Measurements from ENCODE around the gene GABRR2. TPM values are rescaled to one million over a fixed set of nuclear protein-coding genes. Genes with fewer than 3 reads are reported as not detected.

GABRR2 gene
- total and polyA plus RNA-seq, 4 donors, result 0.10 to 1.7 (median 0.35) TPM

GRCh38 chr6:89302936-89303335 is 12.2 kb downstream of the GABRR2 start:
- WGBS, result 92% methylated on average over 10 of the region's 10 CpGs
- H3K27me3 ChIP-seq (ENCODE audit: control insufficient read depth in 4 of 4, insufficient read depth in 4 of 4, low read length in 3 of 4), result no peaks in the 10 kb centered on the region
- H3K9ac ChIP-seq (ENCODE audit: low read depth in 1 of 2, low read length in 2 of 2), result no peak overlapping the region
- TF ChIP-seq HNF4G (IDR thresholded peaks at IDR 0.05) (no peak), GABPA (IDR thresholded peaks at IDR 0.05 in 1 of 2, conservative IDR thresholded peaks at IDR 0.05 in 1 of 2) (no peak), RAD21 (IDR thresholded peaks at IDR 0.05) (no peak)
- TF ChIP-seq, protein P1, sequence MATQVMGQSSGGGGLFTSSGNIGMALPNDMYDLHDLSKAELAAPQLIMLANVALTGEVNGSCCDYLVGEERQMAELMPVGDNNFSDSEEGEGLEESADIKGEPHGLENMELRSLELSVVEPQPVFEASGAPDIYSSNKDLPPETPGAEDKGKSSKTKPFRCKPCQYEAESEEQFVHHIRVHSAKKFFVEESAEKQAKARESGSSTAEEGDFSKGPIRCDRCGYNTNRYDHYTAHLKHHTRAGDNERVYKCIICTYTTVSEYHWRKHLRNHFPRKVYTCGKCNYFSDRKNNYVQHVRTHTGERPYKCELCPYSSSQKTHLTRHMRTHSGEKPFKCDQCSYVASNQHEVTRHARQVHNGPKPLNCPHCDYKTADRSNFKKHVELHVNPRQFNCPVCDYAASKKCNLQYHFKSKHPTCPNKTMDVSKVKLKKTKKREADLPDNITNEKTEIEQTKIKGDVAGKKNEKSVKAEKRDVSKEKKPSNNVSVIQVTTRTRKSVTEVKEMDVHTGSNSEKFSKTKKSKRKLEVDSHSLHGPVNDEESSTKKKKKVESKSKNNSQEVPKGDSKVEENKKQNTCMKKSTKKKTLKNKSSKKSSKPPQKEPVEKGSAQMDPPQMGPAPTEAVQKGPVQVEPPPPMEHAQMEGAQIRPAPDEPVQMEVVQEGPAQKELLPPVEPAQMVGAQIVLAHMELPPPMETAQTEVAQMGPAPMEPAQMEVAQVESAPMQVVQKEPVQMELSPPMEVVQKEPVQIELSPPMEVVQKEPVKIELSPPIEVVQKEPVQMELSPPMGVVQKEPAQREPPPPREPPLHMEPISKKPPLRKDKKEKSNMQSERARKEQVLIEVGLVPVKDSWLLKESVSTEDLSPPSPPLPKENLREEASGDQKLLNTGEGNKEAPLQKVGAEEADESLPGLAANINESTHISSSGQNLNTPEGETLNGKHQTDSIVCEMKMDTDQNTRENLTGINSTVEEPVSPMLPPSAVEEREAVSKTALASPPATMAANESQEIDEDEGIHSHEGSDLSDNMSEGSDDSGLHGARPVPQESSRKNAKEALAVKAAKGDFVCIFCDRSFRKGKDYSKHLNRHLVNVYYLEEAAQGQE (IDR thresholded peaks at IDR 0.05), result no peak
- no peaks in the 10 kb centered on the region for H3K9me3 ChIP-seq (ENCODE audit: control insufficient read depth in 4 of 4, low read length in 3 of 4)
- H3K4me1 ChIP-seq (ENCODE audit: control insufficient read depth in 4 of 4, insufficient read depth in 4 of 4, low read length in 3 of 4), result no peaks in the 10 kb centered on the region
- no peak overlapping the region for H3K27ac ChIP-seq (ENCODE audit: low read depth in 1 of 2, low read length in 2 of 2)
- DNase-seq (ENCODE audit: low spot score), result no peak
- H3K36me3 ChIP-seq (ENCODE audit: control insufficient read depth in 4 of 4, insufficient read depth in 3 of 4, low read depth in 1 of 4, low read length in 3 of 4), result no peaks in the 10 kb centered on the region
- no peak overlapping the region for H3K4me3 ChIP-seq (ENCODE audit: low read depth in 1 of 3, low read length in 3 of 3)

- H3K4me3 ChIP-seq (ENCODE audit: low read depth in 1 of 3, low read length in 3 of 3), result no peak overlapping the region
- DNase-seq (ENCODE audit: low spot score), result no peak
- H3K9ac ChIP-seq (ENCODE audit: low read depth in 1 of 2, low read length in 2 of 2), result no peak overlapping the region
- H3K4me1 ChIP-seq (ENCODE audit: control insufficient read depth in 4 of 4, insufficient read depth in 4 of 4, low read length in 3 of 4), result no peaks in the 10 kb centered on the region
- no peaks in the 10 kb centered on the region for H3K27me3 ChIP-seq (ENCODE audit: control insufficient read depth in 4 of 4, insufficient read depth in 4 of 4, low read length in 3 of 4)
- 89% methylated on average over 22 of the region's 22 CpGs for WGBS
- H3K36me3 ChIP-seq (ENCODE audit: control insufficient read depth in 4 of 4, insufficient read depth in 3 of 4, low read depth in 1 of 4, low read length in 3 of 4), result no peaks in the 10 kb centered on the region
- no peak overlapping the region for H3K27ac ChIP-seq (ENCODE audit: low read depth in 1 of 2, low read length in 2 of 2)
- TF ChIP-seq, protein P2, sequence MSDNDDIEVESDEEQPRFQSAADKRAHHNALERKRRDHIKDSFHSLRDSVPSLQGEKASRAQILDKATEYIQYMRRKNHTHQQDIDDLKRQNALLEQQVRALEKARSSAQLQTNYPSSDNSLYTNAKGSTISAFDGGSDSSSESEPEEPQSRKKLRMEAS (IDR thresholded peaks at IDR 0.05), result no peak
- no peak for TF ChIP-seq YY1 (IDR thresholded peaks at IDR 0.05)
- TF ChIP-seq FOXA1 (IDR thresholded peaks at IDR 0.05), result no peak
- no peak for TF ChIP-seq GABPA (IDR thresholded peaks at IDR 0.05 in 1 of 2, conservative IDR thresholded peaks at IDR 0.05 in 1 of 2)
- no peak for TF ChIP-seq EGR1 (IDR thresholded peaks at IDR 0.05; ENCODE audit: low read depth in 2 of 2)
- no peak for TF ChIP-seq JUND (IDR thresholded peaks at IDR 0.05)
- no peak for TF ChIP-seq TAF1 (conservative IDR thresholded peaks at IDR 0.05)
- TF ChIP-seq CTCF (IDR thresholded peaks at IDR 0.05; ENCODE audit: low read depth, low read length, missing input control), result no peak
- H3K9me3 ChIP-seq (ENCODE audit: control insufficient read depth in 4 of 4, low read length in 3 of 4), result no peaks in the 10 kb centered on the region
Measured at GRCh38 chr6:89302195-89302770, 12.8 kb downstream of the GABRR2 start.

DNA sequence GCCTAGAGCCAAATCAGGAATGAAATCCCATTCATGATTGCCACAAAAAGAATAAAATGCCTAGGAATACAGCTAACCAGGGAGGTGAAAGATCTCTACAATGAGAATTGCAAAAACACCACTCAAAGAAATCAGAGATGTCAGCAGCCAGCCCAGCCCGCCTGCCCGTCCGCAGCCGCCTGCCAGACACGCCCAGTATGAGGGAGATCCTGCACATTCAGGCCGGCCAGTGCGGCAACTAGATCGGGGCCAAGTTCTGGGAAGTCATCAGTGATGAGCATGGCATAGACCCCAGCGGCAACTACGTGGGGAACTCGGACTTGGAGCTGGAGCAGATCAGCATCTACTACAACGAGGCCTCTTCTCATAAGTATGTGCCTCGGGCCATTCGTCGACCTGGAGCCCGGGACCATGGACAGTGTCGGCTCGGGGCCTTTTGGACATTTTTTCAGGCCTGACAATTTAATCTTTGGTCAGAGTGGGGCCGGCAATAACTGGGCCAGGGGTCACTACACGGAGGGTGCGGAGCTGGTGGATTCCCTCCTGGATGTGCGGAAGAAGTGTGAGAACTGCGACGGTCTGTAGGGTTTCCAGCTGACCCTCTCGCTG is 13.4 kb downstream of the GABRR2 start:
- H3K27me3 ChIP-seq (ENCODE audit: control insufficient read depth in 4 of 4, insufficient read depth in 4 of 4, low read length in 3 of 4), result no peaks in the 10 kb centered on the region
- H3K9ac ChIP-seq (ENCODE audit: low read depth in 1 of 2, low read length in 2 of 2), result no peak overlapping the region
- H3K36me3 ChIP-seq (ENCODE audit: control insufficient read depth in 4 of 4, insufficient read depth in 3 of 4, low read depth in 1 of 4, low read length in 3 of 4), result no peaks in the 10 kb centered on the region
- H3K27ac ChIP-seq (ENCODE audit: low read depth in 1 of 2, low read length in 2 of 2), result no peak overlapping the region
- H3K9me3 ChIP-seq (ENCODE audit: control insufficient read depth in 4 of 4, low read length in 3 of 4), result no peaks in the 10 kb centered on the region
- WGBS, result 96% methylated on average over 25 of the region's 25 CpGs
- no peak overlapping the region for H3K4me3 ChIP-seq (ENCODE audit: low read depth in 1 of 3, low read length in 3 of 3)
- no peak for DNase-seq (ENCODE audit: low spot score)
- H3K4me1 ChIP-seq (ENCODE audit: control insufficient read depth in 4 of 4, insufficient read depth in 4 of 4, low read length in 3 of 4), result no peaks in the 10 kb centered on the region
- no peak for TF ChIP-seq ZBTB33 (IDR thresholded peaks at IDR 0.05)
- no peak for TF ChIP-seq FOXA2 (IDR thresholded peaks at IDR 0.05)
- no peak for TF ChIP-seq EGR1 (IDR thresholded peaks at IDR 0.05; ENCODE audit: low read depth in 2 of 2)
- TF ChIP-seq, protein P2 (IDR thresholded peaks at IDR 0.05), result no peak
- no peak for TF ChIP-seq JUND (IDR thresholded peaks at IDR 0.05)
- TF ChIP-seq, protein P3, sequence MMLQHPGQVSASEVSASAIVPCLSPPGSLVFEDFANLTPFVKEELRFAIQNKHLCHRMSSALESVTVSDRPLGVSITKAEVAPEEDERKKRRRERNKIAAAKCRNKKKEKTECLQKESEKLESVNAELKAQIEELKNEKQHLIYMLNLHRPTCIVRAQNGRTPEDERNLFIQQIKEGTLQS (IDR thresholded peaks at IDR 0.05), result no peak
- no peak for TF ChIP-seq TAF1 (conservative IDR thresholded peaks at IDR 0.05)
- TF ChIP-seq NR2F2 (IDR thresholded peaks at IDR 0.05), result no peak
